Measurements from ENCODE around the gene TSR1.

GRCh38 chr17:2346475-2346874, 10.2 kb upstream of the TSR1 start:
- no peak for TF ChIP-seq POLR2A (IDR thresholded peaks at IDR 0.05)
- no peak for TF ChIP-seq CTCF (IDR thresholded peaks at IDR 0.05)

Measured in adrenal gland (tissue), 5 donors.